BJ (cell line): ENCODE data around the gene VWA5B1. TPM values are rescaled to one million over a fixed set of nuclear protein-coding genes. Genes with fewer than 3 reads are reported as not detected.

Source experiments
- CTCF ChIA-PET: fragments of 350-600 bp; formaldehyde crosslinking; extraction: SDS; loops from one replicate; lab custom pipeline; 2021; ENCODE audit warnings: antibody characterized with exemption, inconsistent platforms; lab: Yijun Ruan, JAX
- POLR2A ChIA-PET: fragments of 300-600 bp; sonication (Branson Sonifier 250); formaldehyde crosslinking; extraction: SDS; loops from one replicate; lab custom pipeline; 2021; ENCODE audit warnings: antibody characterized with exemption; lab: Charles Lee
- DNase-seq: peaks from one replicate; pipeline ENCODE4 v3.0.0-alpha.2; 2011; ENCODE audit warnings: low read depth
- H3K27me3 ChIP-seq: 2 replicates; pipeline ENCODE4 v1.6.0; 2011; ENCODE audit warnings: low read length; ENCODE audit not compliant: control insufficient read depth, insufficient read depth
- H3K36me3 ChIP-seq: 2 replicates; pipeline ENCODE4 v1.5.1; 2011; ENCODE audit warnings: low read length; ENCODE audit not compliant: control insufficient read depth, insufficient read depth
- H3K4me3 ChIP-seq: 2 replicates; pipeline ENCODE4 v1.5.1; 2011; ENCODE audit warnings: low read depth, mild to moderate bottlenecking, control low read depth, low read length
- CTCF ChIP-seq: IDR thresholded peaks from 2 replicates; pipeline ENCODE4 v1.5.1; 2011; ENCODE audit warnings: low read depth, mild to moderate bottlenecking, control low read depth, inconsistent platforms, low read length, moderate library complexity; ENCODE audit not compliant: insufficient read depth
- polyA plus RNA-seq: library from polyadenylated mRNA; depleted of rRNA; stranded (reverse); fragments of >200 nt; gene quantifications from 2 replicates; pipeline ENCODE4 v1.2.3, GENCODE V29; 2011

VWA5B1 gene
- polyA plus RNA-seq, 1 experiment = not detected

GRCh38 chr1:20325407-20325843 lies 34.8 kb downstream of the VWA5B1 start:
- ChIA-PET POLR2A (no interaction called here), CTCF (no interaction called here)
- no peak overlapping the region for H3K4me3 ChIP-seq
- no peaks in the 10 kb centered on the region for H3K36me3 ChIP-seq
- DNase-seq = no peak
- no peaks in the 10 kb centered on the region for H3K27me3 ChIP-seq
- no peak for TF ChIP-seq CTCF

GRCh38 chr1:20325844-20326420 lies 35.3 kb downstream of the VWA5B1 start:
- POLR2A ChIA-PET = no interaction called here

GRCh38 chr1:20327467-20327866 lies 36.8 kb downstream of the VWA5B1 start:
- no peak for DNase-seq
- no peaks in the 10 kb centered on the region for H3K36me3 ChIP-seq
- H3K27me3 ChIP-seq = no peaks in the 10 kb centered on the region; the same call in 1 of the 2 replicates
- POLR2A ChIA-PET = no interaction called here
- TF ChIP-seq CTCF = no peak
- no peak overlapping the region for H3K4me3 ChIP-seq
- CTCF ChIA-PET = no interaction called here

More at GRCh38 chr1:20325844-20326420, 35.3 kb downstream of the VWA5B1 start:
- TF ChIP-seq CTCF = no peak
- DNase-seq = no peak
- Histone ChIP-seq H3K36me3 (no peaks in the 10 kb centered on the region), H3K4me3 (no peak overlapping the region), H3K27me3 (no peaks in the 10 kb centered on the region; the same call in 1 of the 2 replicates)
- CTCF ChIA-PET = no interaction called here

- no peaks in the 10 kb centered on the region; the same call in 1 of the 2 replicates for H3K27me3 ChIP-seq
- H3K4me3 ChIP-seq = no peak overlapping the region
- ChIA-PET CTCF (no interaction called here), POLR2A (no interaction called here)
- no peak for DNase-seq
- TF ChIP-seq CTCF = no peak
- H3K36me3 ChIP-seq = no peaks in the 10 kb centered on the region
Measured at GRCh38 chr1:20328201-20328600, 37.5 kb downstream of the VWA5B1 start.

- H3K27me3 ChIP-seq = no peaks in the 10 kb centered on the region; the same call in 1 of the 2 replicates
- H3K4me3 ChIP-seq = no peak overlapping the region
- ChIA-PET POLR2A (no interaction called here), CTCF (interaction anchor here (1.6 kb wide), 1 partner anchor 9 kb away, joined by 3 read pairs; no protein-coding TSS in a partner anchor)
- 0 out of 2 replicates have a peak, but pooled peaks have one; percentile 17 for TF ChIP-seq CTCF
- DNase-seq = no peak
- no peaks in the 10 kb centered on the region for H3K36me3 ChIP-seq
Measured at GRCh38 chr1:20329793-20330542, 39.3 kb downstream of the VWA5B1 start.
